Dermis blood vessel endothelial cell (primary cell): Measurements from ENCODE around the gene ZMIZ1. TPM values are rescaled to one million over a fixed set of nuclear protein-coding genes. Genes with fewer than 3 reads are reported as not detected.
"Not testable (repeated sequence)": the region's sequence is repeated elsewhere in the genome, so short reads cannot be mapped to it uniquely, and the experiment has no call there.

ENCODE experiments used
- DNase-seq: peaks from one replicate; pipeline ENCODE4 v3.0.0; 2010
- total RNA-seq: library from RNA; depleted of rRNA; stranded (reverse); fragments of >200 nt; gene quantifications from 2 replicates; pipeline ENCODE4 v1.2.3, GENCODE V29; 2014

Gene ZMIZ1
- total RNA-seq, 1 donor from 2014 or later, result 18.2 TPM

- no peak for DNase-seq
Observed at GRCh38 chr10:79029478-79030390, 39.0 kb upstream of the ZMIZ1 start.

GRCh38 chr10:79030705-79031104 is 38.1 kb upstream of the ZMIZ1 start:
- DNase-seq, result no peak

DNA sequence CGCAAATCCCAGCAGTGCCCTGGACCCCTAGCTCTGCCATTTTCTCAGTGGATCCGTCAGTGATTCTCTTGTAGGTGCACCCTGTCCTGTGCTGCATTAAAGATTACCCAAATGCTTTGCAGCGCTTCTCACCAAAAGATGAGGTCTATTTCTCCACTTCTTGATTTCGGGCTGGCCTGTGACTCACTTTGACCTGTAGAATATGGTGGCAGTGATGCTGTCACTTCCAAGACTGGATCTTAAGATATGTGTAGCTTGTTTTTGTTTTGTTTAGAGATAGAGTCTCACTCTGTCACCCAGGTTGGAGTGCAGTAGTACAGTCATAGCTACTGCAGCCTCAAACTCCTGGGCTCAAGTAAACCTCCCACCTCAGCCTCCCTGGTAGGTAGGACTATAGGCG is 37.0 kb upstream of the ZMIZ1 start:
- DNase-seq, result no peak

DNA sequence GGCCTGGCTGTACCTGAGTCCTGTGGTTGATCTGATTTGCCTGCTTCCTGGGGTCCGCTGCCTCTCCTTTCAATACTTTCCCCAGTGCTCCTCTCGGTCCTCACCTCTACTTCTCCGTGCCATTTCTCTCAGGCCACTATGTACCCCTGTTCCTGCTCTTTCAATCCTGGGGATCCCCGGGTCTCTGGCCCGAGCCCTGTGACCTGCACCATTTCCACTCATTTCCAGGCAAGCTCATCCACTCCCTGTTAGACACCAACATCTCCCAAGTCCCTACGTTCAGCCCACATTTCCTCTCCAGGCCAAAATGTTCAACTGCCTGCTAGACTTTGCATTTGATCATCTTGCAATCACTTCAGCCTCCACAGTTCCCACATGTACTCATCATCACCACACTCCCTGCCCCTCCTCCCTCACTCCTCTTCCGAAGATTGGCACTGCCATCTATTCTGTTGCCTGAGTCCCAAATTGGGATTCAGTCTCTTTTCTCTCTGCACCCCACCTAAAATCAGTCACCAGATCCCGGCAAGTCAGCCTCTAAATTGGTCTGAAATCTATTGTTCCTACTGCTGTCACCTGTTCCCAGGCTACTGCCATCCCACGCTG is 34.4 kb upstream of the ZMIZ1 start:
- no peak for DNase-seq

- not testable (repeated sequence) for DNase-seq
Observed at GRCh38 chr10:79036416-79036815, 32.4 kb upstream of the ZMIZ1 start.

GRCh38 chr10:79038104-79038840 is 30.5 kb upstream of the ZMIZ1 start:
- no peak for DNase-seq

GRCh38 chr10:79038841-79039201 is 29.9 kb upstream of the ZMIZ1 start:
- DNase-seq, result no peak

- no peak for DNase-seq
Observed at GRCh38 chr10:79042639-79043411, 25.9 kb upstream of the ZMIZ1 start.

GRCh38 chr10:79044036-79044632 is 24.6 kb upstream of the ZMIZ1 start:
- no peak for DNase-seq

GRCh38 chr10:79044846-79045245 is 23.9 kb upstream of the ZMIZ1 start:
- DNase-seq, result no peak

- no peak for DNase-seq
Observed at GRCh38 chr10:79045566-79046175, 23.1 kb upstream of the ZMIZ1 start.

DNA sequence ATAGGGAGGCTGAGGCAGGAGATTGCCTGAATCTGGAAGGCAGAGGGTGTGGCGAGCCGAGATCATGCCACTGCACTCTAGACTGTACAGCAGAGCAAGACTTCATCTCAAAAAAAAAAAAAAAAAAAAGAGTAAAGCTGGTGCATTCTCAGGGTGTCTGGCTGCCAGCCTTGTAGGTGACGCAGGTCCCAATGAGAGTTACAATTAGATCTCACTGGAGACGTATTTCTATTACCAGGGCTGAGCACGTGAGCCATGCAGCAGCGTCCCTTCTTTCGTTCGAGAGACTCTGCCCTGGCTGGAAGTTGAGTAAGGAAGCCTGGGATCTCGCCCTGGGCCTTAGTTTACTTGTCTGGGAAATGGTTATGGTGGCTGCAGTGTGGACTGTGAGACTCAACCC is 22.4 kb upstream of the ZMIZ1 start:
- DNase-seq, result no peak

- no peak for DNase-seq
Observed at GRCh38 chr10:79046741-79047583, 21.8 kb upstream of the ZMIZ1 start.

DNA sequence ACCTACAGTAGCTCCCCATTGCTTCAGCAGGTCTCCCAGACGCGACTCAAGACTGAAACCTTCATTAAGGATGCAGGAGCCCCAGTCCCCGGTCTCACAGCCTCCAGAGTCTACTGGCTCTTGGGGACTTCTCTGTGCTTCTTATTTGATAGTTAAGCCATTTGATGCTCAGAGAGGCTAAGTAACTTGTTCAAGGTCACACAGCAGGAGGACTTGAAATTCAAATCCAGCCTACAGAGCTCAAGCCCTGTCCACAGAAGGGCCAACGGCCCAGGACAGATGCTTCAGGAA is 21.2 kb upstream of the ZMIZ1 start:
- no peak for DNase-seq

GRCh38 chr10:79047875-79048638 is 20.7 kb upstream of the ZMIZ1 start:
- DNase-seq, result no peak

DNA sequence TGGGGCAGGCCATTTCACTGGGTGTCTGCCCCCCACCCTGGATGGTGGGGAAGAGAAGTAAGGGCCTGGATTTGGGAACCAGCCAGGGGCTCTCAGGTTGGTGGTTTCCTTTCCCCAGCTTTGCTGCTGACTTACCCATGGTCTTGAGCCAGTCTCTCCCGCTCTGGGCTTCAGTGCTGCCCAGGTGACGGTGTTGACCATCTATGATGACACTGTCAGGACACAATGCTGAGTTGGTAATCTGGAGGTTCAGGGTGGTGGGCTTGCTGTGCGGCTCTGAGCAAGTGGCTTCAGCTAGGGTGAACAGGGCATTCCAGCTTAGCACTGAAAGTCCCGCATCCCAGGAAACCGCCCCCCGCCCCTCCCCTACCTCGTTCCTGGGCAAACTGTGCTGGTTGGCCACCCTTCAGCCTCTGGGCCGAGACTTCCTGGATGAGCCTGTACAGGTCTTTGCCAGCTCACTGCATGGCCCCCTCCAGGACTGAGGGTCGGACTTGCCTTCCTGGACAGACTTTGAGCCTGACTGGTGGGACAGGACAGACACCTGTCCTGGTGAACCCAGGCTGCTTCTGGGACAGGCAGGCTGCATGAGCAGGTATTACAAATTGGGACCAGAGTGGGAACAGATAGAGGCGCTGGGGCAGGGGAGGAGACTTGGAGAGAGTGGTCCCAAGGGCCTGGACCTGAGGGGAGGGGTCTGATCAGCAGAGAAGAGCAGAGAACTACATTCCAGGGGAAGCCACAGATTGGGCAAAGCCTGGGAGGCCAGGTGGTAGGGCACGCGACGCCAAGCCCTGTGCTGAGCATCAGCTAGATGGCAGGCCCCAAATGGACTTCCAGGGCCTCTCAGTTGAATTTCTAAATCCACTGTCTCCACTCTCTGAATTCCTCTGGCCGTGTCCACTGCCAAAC is 19.9 kb upstream of the ZMIZ1 start:
- DNase-seq, result no peak

DNA sequence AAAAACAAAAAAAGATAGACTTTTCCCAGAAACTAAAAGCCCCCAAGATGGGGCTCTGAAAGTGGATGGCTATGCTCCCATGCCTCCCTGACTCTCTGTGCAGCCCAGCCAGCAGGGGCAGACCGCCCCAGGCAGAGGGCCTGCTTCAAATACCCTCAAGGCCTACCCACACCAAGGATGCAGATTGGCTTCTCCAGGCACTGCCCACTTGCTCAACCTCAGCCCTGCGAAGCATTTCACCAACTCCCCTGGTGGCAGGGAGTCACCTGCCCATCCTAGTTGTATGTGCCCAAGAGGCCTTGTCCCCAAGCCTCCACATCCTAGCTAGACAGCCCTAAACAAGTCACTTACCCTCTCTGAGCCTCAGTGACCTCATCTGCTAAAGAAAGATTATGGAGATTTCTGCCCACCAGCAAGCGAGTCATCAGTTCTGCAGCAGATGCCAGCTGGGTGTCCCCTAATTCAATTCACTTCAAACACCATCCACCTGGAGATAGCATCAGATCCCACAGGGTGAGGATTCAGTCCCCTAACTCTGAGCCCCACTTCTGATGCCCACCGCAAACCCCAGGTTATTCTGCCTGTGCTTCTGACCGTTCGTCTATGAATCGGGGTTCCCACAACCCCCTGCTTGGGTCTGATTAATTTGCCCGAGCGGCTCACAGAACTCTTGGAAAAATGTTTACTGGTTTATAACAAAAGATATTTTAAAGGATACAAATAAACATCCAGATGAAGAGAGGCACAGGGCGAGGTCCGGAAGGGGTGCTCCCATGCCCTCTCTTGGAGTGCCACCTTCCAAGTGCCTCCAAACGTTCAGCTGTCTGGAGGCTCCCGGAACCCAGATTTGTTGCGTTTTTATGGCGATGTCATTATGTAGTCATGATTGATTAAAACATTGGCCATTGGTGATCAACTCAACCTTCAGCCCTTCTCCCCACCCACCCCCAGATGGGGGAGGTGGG is 18.6 kb upstream of the ZMIZ1 start:
- no peak for DNase-seq
